GM23338 (cell line): ENCODE data around the gene SLC49A4.

Source experiments
- CREB1 ChIP-seq: fragments of 250-450 bp; sonication (Bioruptor Pico); IDR thresholded peaks from 2 replicates; pipeline ENCODE4 v1.5.0; 2020; ENCODE audit warnings: low read depth, mild to moderate bottlenecking, moderate library complexity
- CTCF ChIP-seq, 2 experiments: fragments of 200-600 bp in 1 of 2; sonication (generic) in 1 of 2; conservative IDR thresholded peaks; 2 replicates each; pipeline versions ENCODE4 v1.5.1 to v1.6.1; 2016 to 2017; ENCODE audit warnings: antibody characterized with exemption in 2 of 2, low read depth in 2 of 2, mild to moderate bottlenecking in 2 of 2, moderate library complexity in 1 of 2
- ETS1 ChIP-seq: IDR thresholded peaks from 2 replicates; pipeline ENCODE4 v1.6.1; 2016; ENCODE audit warnings: antibody characterized with exemption
- EZH2 ChIP-seq: fragments of 200-600 bp; sonication (generic); IDR thresholded peaks from one replicate; pipeline ENCODE4 v1.8.0; 2017; ENCODE audit warnings: antibody characterized with exemption, mild to moderate bottlenecking, low read depth; ENCODE audit not compliant: unreplicated experiment
- EZH2phosphoT487 ChIP-seq: fragments of 200-600 bp; sonication (generic); IDR thresholded peaks from one replicate; pipeline ENCODE4 v1.8.1; 2018; ENCODE audit warnings: antibody characterized with exemption; ENCODE audit not compliant: unreplicated experiment
- JUNB ChIP-seq: IDR thresholded peaks from one replicate; pipeline ENCODE4 v1.6.1; 2016; ENCODE audit warnings: antibody characterized with exemption; ENCODE audit not compliant: unreplicated experiment
- POLR2AphosphoS5 ChIP-seq: IDR thresholded peaks from 2 replicates; pipeline ENCODE4 v1.6.1; 2016; ENCODE audit warnings: antibody characterized with exemption, low read depth
- REST ChIP-seq: IDR thresholded peaks from one replicate; pipeline ENCODE4 v1.6.1; 2018; ENCODE audit warnings: antibody characterized with exemption; ENCODE audit not compliant: unreplicated experiment
- ZNF114 ChIP-seq: fragments of 250-450 bp; sonication (Bioruptor Pico); IDR thresholded peaks from 2 replicates; pipeline ENCODE4 v1.5.0; 2020; ENCODE audit warnings: mild to moderate bottlenecking, moderate library complexity
- ZNF462 ChIP-seq: fragments of 250-450 bp; sonication (Bioruptor Pico); IDR thresholded peaks from 2 replicates; pipeline ENCODE4 v1.5.0; 2020; ENCODE audit warnings: mild to moderate bottlenecking, moderate library complexity

- TF ChIP-seq EZH2 (no peak), JUNB (no peak), CTCF (conservative IDR thresholded peaks at IDR 0.05; ENCODE audit: low read depth in 2 of 2) (no peak), REST (no peak), POLR2AphosphoS5 (no peak), ETS1 (no peak), EZH2phosphoT487 (no peak), ZNF114 (CRISPR knock-in tag) (no peak), ZNF462 (CRISPR knock-in tag) (no peak), CREB1 (CRISPR knock-in tag) (no peak)
These were observed 130.9 kb downstream of the SLC49A4 start for GRCh38 chr3:122925756-122926155.
